Upper lobe of right lung (tissue), 1 donor: ENCODE measurements around the gene GPRC5D. TPM values are rescaled to one million over a fixed set of nuclear protein-coding genes. Genes with fewer than 3 reads are reported as not detected.

ENCODE experiments used
- ATAC-seq: fragments of 200-7000 bp; cut with Tn5 transposase; one replicate; pipeline ENCODE4 v1.9.1; 2020; ENCODE audit warnings: mild to moderate bottlenecking, moderate library complexity
- DNase-seq: peaks from one replicate; pipeline ENCODE4 v3.0.0-alpha.2; 2020
- H3K27ac ChIP-seq: fragments of 200-600 bp; one replicate; pipeline ENCODE4 v1.8.0; 2022
- H3K27me3 ChIP-seq: fragments of 200-600 bp; one replicate; pipeline ENCODE4 v1.8.0; 2022; ENCODE audit warnings: mild to moderate bottlenecking
- H3K36me3 ChIP-seq: fragments of 200-600 bp; one replicate; pipeline ENCODE4 v1.8.0; 2022
- H3K4me1 ChIP-seq: fragments of 200-600 bp; one replicate; pipeline ENCODE4 v1.8.0; 2022
- H3K4me3 ChIP-seq: fragments of 200-600 bp; one replicate; pipeline ENCODE4 v1.8.0; 2022; ENCODE audit warnings: mild to moderate bottlenecking
- H3K9me3 ChIP-seq: fragments of 200-600 bp; one replicate; pipeline ENCODE4 v1.8.0; 2022
- intact Hi-C: fragments of 100-400 bp; cut with DNase I; formaldehyde crosslinking; loops from one replicate; pipeline ENCODE4 v1.11.0; 2022
- total RNA-seq: library from RNA; stranded (reverse); fragmentation: NEBNext Ultra II Directional; extraction: Animal tissue kit (Norgen Biotek cat#: 25700); gene quantifications from one replicate; pipeline ENCODE4 v1.2.1, GENCODE V29; 2021
- TF ChIP-seq, protein P1 (sequence below): fragments of 200-600 bp; IDR thresholded peaks from one replicate; pipeline ENCODE4 v1.8.0; 2022; ENCODE audit warnings: antibody characterized with exemption
- donor health status: DM: no; HTN: yes; CAD: no; lungs with severe emphysema.

The GPRC5D gene
- total RNA-seq, 1 donor from 2014 or later: not detected

DNA sequence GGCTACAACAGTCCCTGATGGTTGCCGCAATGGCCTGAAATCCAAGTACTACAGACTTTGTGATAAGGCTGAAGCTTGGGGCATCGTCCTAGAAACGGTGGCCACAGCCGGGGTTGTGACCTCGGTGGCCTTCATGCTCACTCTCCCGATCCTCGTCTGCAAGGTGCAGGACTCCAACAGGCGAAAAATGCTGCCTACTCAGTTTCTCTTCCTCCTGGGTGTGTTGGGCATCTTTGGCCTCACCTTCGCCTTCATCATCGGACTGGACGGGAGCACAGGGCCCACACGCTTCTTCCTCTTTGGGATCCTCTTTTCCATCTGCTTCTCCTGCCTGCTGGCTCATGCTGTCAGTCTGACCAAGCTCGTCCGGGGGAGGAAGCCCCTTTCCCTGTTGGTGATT is 43.7 kb downstream of the GPRC5D start:
- ATAC-seq: no peak
- DNase-seq: no peak
- Histone ChIP-seq H3K36me3 (peaks cover 1% of the 10 kb centered on the region), H3K27ac (no peak overlapping the region), H3K4me3 (no peak overlapping the region), H3K4me1 (peaks cover 16% of the 10 kb centered on the region), H3K9me3 (no peaks in the 10 kb centered on the region), H3K27me3 (no peaks in the 10 kb centered on the region)
- intact Hi-C loops: no loop called here
- TF ChIP-seq, protein P1, sequence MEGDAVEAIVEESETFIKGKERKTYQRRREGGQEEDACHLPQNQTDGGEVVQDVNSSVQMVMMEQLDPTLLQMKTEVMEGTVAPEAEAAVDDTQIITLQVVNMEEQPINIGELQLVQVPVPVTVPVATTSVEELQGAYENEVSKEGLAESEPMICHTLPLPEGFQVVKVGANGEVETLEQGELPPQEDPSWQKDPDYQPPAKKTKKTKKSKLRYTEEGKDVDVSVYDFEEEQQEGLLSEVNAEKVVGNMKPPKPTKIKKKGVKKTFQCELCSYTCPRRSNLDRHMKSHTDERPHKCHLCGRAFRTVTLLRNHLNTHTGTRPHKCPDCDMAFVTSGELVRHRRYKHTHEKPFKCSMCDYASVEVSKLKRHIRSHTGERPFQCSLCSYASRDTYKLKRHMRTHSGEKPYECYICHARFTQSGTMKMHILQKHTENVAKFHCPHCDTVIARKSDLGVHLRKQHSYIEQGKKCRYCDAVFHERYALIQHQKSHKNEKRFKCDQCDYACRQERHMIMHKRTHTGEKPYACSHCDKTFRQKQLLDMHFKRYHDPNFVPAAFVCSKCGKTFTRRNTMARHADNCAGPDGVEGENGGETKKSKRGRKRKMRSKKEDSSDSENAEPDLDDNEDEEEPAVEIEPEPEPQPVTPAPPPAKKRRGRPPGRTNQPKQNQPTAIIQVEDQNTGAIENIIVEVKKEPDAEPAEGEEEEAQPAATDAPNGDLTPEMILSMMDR: no peak

DNA sequence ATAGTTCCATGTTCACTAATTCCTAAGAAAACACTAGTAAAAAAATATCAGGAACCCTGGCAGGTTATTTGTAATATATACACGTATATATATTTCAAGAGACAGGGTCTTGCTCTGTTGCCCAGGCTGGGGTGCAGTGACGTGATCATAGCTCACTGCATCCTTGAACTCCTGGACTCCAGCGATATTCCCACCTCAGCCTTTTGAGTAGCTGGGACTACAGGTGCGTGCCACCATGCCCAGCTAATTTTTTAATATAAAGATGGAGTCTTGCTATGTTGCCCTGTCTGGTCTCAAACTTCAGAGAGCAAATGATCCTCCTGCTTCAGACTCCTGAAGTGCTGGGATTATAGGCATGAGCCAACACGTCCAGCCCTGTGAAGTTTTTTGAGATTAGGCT is 44.4 kb downstream of the GPRC5D start:
- H3K4me1 ChIP-seq: peaks cover 19% of the 10 kb centered on the region
- ATAC-seq: no peak
- no peaks in the 10 kb centered on the region for H3K27me3 ChIP-seq
- no peak for DNase-seq
- TF ChIP-seq, protein P1: no peak
- H3K36me3 ChIP-seq: no peaks in the 10 kb centered on the region
- no peak overlapping the region for H3K27ac ChIP-seq
- H3K9me3 ChIP-seq: no peaks in the 10 kb centered on the region
- H3K4me3 ChIP-seq: no peak overlapping the region
- intact Hi-C loops: no loop called here

DNA sequence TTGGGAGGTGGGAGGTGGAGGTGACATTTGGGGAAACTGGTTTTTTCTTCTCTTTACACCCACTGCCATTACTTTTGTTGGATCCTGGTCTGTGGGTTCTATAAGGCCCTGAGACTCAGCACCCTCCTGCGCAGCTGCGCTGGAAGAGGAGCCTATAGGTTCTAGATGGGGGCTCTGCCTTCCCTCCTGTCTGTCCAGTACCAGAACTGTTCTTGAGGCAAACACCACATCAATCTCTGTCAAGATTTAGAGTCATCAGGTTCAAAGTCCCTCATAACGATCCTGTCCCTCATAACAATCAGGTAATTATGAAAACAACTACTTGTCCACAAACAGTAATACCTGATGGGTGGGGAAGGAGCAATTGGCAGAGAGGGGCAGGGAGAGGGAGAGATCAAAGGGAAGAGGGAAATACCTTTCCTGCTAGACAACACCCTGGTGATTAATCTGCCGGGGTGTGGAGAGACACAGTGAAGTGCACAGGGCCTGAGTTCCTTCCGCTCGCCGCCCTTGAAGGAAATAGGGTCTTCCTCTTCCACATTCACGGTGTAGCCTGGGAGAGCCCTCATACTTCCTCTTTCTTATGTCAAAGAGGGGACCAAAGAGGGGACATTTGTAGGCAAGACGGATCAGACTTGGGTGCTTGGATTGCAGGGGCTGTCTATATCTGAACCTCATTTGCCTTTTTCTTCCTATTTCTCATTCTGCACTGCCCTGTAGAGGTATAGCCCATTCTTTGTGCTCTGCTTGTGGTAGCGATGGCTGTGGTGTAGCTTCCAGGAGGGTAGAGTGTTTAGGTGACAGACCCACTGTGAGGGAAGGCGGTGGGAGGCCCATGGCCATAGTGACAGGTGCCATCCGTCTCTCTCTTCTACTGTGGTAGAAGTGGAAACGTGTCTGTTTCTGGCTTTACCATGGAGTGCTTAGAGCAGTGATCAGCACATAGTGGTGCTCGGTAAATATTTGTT is 48.0 kb downstream of the GPRC5D start:
- DNase-seq (no peak), ATAC-seq (peak; percentile 17)
- peaks cover 21% of the 10 kb centered on the region for H3K4me1 ChIP-seq

DNA sequence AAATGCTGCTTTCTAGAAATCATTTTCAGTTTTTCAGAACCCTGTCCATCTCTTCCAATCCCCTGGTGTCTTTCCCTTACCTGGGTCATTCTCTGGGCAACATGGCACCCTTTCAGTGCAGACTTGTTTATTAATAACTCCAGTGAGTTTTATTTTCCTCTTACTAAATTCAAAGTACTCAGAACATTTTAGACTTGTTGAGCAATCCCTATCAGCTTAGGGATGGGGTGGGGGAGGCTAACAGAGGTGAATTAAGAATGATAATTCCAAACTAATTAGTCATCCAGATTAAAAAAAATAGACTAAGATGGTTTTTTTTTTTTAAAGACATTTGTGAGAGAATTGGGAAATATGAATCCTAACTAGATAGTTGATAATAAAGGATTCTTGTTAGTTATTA is 49.9 kb downstream of the GPRC5D start:
- ATAC-seq (no peak), DNase-seq (no peak)
- Histone ChIP-seq H3K4me1 (peaks cover 21% of the 10 kb centered on the region), H3K9me3 (no peaks in the 10 kb centered on the region), H3K27me3 (no peaks in the 10 kb centered on the region), H3K4me3 (peak overlapping the region; percentile 22), H3K36me3 (no peaks in the 10 kb centered on the region), H3K27ac (peak overlapping the region; percentile 58)
- TF ChIP-seq, protein P1: no peak
- intact Hi-C loops: no loop called here

More for the DNA sequence above, 48.0 kb downstream of the GPRC5D start:
- intact Hi-C loops: no loop called here
- Histone ChIP-seq H3K4me3 (no peak overlapping the region), H3K27me3 (no peaks in the 10 kb centered on the region), H3K36me3 (no peaks in the 10 kb centered on the region), H3K27ac (peak overlapping the region; percentile 30), H3K9me3 (no peaks in the 10 kb centered on the region)
- TF ChIP-seq, protein P1: no peak

DNA sequence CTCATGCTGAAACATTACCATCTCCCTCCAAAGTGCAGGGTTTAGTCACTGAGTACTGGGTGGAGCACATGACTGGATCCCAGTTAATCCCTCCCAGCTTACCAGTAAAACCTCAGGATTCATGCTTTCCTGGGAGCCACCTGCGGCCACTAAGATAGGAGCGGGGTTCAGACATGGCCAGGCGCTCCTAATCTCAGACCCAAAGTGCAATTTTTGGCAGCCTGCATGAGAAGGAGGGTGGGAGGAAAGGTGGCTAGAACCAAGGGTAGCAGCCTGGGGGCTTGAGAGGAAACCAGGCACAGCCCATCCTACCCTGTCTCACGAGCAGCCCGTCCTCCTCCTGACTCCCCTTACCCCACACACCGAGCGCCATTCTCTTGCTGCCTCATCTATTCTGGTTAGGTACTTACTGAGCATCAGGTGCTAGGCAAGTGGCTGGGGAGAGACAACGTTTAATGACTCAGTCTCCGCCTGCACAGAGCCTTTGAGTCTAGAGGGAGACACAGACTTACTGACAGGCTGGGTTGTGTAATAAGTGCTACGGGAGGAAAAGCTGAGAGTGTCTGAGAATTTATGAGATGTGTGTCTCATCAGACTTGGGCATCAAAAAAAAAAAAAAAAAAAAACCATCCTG is 50.7 kb downstream of the GPRC5D start:
- TF ChIP-seq, protein P1: no peak
- H3K27ac ChIP-seq: peak overlapping the region; percentile 58
- no peaks in the 10 kb centered on the region for H3K36me3 ChIP-seq
- DNase-seq (no peak), ATAC-seq (peak; percentile 45)
- H3K4me3 ChIP-seq: peak overlapping the region; percentile 22
- intact Hi-C loops: no loop called here
- peaks cover 21% of the 10 kb centered on the region for H3K4me1 ChIP-seq
- H3K9me3 ChIP-seq: no peaks in the 10 kb centered on the region
- no peaks in the 10 kb centered on the region for H3K27me3 ChIP-seq
